Large intestine (tissue), 12 donors: ENCODE measurements around the gene BCL10. TPM values are rescaled to one million over a fixed set of nuclear protein-coding genes. Genes with fewer than 3 reads are reported as not detected.

ENCODE experiments used
- DNase-seq, 2 donors: peaks; one replicate each; pipeline versions ENCODE4 v3.0.0 to v3.0.0-alpha.2; 2013
- H3K27ac ChIP-seq: one replicate; pipeline ENCODE4 v1.5.1; 2013; ENCODE audit warnings: low read length
- H3K27me3 ChIP-seq: 2 replicates; pipeline ENCODE4 v1.6.1; 2013; ENCODE audit warnings: low read length; ENCODE audit not compliant: control insufficient read depth, insufficient read depth
- H3K36me3 ChIP-seq: 2 replicates; pipeline ENCODE4 v1.6.1; 2013; ENCODE audit warnings: low read length; ENCODE audit not compliant: control insufficient read depth, insufficient read depth
- H3K4me1 ChIP-seq: one replicate; pipeline ENCODE4 v1.6.1; 2013; ENCODE audit warnings: low read length; ENCODE audit not compliant: control insufficient read depth, insufficient read depth
- H3K4me3 ChIP-seq: one replicate; pipeline ENCODE4 v1.5.1; 2013; ENCODE audit warnings: low read length
- H3K9me3 ChIP-seq: one replicate; pipeline ENCODE4 v1.6.1; 2013; ENCODE audit warnings: mild to moderate bottlenecking, low read depth, low read length, moderate library complexity; ENCODE audit not compliant: control insufficient read depth
- WGBS: methylation state at CpG from one replicate; pipeline ENCODE4 v1.1.5; 2013; ENCODE audit warnings: low lambda C conversion rate; ENCODE audit not compliant: insufficient coverage; 5-methylcytosine and 5-hydroxymethylcytosine counted together
- long read RNA-seq, 11 donors: transcript quantifications; one replicate each; lab custom pipeline, GENCODE V29; 2026
- polyA plus RNA-seq: library from polyadenylated mRNA; unstranded; fragments of 120-200 nt; gene quantifications from one replicate; pipeline ENCODE4 v1.2.1, GENCODE V29; 2013

BCL10 gene
- 27.0 TPM for polyA plus RNA-seq
- long read RNA-seq, donor 1, transcript BCL10-203 (3 exons, 2,833 nt) = major isoform, 8 of 8 reads
- long read RNA-seq, donor 1, partial matches to known transcripts = 0 of 8 reads
- long read RNA-seq, donor 1, other reads (novel, unspliced or antisense) = 0 of 8 reads
- long read RNA-seq, donor 2, transcript BCL10-203 (3 exons, 2,833 nt) = major isoform, 23 of 23 reads
- long read RNA-seq, donor 2, partial matches to known transcripts = 0 of 23 reads
- long read RNA-seq, donor 2, other reads (novel, unspliced or antisense) = 0 of 23 reads
- long read RNA-seq, donor 3 = 0 reads
- long read RNA-seq, donor 4, partial matches to known transcripts = 0 of 4 reads
- long read RNA-seq, donor 4, other reads (novel, unspliced or antisense) = 0 of 4 reads
- long read RNA-seq, donor 5, transcript BCL10-203 (3 exons, 2,833 nt) = major isoform, 9 of 10 reads
- long read RNA-seq, donor 5, partial matches to known transcripts = 0 of 10 reads
- long read RNA-seq, donor 5, other reads (novel, unspliced or antisense) = 0 of 10 reads
- long read RNA-seq, donor 6, transcript BCL10-203 (3 exons, 2,833 nt) = major isoform, 10 of 10 reads
- long read RNA-seq, donor 6, partial matches to known transcripts = 0 of 10 reads
- long read RNA-seq, donor 6, other reads (novel, unspliced or antisense) = 0 of 10 reads
- long read RNA-seq, donor 7, transcript BCL10-203 (3 exons, 2,833 nt) = major isoform, 11 of 11 reads
- long read RNA-seq, donor 7, partial matches to known transcripts = 0 of 11 reads
- long read RNA-seq, donor 7, other reads (novel, unspliced or antisense) = 0 of 11 reads
- long read RNA-seq, donor 8, transcript BCL10-203 (3 exons, 2,833 nt) = major isoform, 12 of 14 reads
- long read RNA-seq, donor 8, partial matches to known transcripts = 0 of 14 reads
- long read RNA-seq, donor 8, other reads (novel, unspliced or antisense) = 0 of 14 reads
- long read RNA-seq, donor 9, transcript BCL10-203 (3 exons, 2,833 nt) = major isoform, 11 of 12 reads
- long read RNA-seq, donor 9, partial matches to known transcripts = 0 of 12 reads
- long read RNA-seq, donor 9, other reads (novel, unspliced or antisense) = 0 of 12 reads
- long read RNA-seq, donor 10, transcript BCL10-203 (3 exons, 2,833 nt) = major isoform, 16 of 16 reads
- long read RNA-seq, donor 10, partial matches to known transcripts = 0 of 16 reads
- long read RNA-seq, donor 10, other reads (novel, unspliced or antisense) = 0 of 16 reads
- long read RNA-seq, donor 11, transcript BCL10-203 (3 exons, 2,833 nt) = major isoform, 10 of 10 reads
- long read RNA-seq, donor 11, partial matches to known transcripts = 0 of 10 reads
- long read RNA-seq, donor 11, other reads (novel, unspliced or antisense) = 0 of 10 reads

DNA sequence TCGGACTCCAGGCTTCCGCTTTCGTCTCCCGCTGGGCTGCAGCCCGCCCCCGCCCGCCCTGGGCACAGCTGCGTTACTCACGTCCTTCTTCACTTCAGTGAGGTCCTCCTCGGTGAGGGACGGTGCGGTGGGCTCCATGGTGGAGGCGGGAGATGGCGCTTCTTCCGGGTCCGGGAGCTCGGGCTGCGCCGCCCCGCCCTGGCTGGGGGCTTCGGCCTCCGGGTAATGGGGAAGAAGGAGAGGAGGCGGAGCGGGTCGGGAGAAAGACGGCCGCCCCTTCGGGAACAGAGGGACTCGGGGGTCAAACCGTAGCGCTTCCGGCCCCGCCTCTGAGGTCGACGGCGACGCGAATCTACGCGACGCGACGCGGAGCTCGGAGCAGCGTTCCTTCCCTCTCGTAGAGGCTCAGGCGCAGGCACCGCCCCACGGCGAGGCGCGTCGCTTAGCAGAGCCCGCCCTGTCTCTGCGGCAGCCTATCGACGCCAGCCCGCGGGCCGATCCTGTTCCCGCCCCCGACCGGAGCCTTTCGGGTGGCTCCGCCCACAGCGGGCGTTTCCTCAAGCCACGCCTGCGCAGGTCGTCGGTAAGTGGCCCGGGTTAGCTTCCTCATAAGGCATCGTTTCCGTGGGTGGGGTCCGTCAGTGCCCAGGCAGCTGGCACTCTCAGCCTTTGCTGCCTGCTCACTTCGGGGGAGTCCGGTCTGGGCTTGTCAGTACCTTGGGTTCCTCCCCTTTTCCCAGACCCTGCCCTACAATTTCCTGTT, at the start of gene BCL10:
Gene BCL10, minus strand, starts transcription at position 418 of the 763 bp plus-strand sequence. Its CDS starts 280 bp downstream, at position 138.
- H3K36me3 ChIP-seq = peaks cover 7% of the 10 kb centered on the region
- no peaks in the 10 kb centered on the region for H3K27me3 ChIP-seq
- no CpG with 5 or more reads among the region's 78 CpGs for WGBS
- DNase-seq = peak; percentile 99 to 100
- H3K9me3 ChIP-seq = no peaks in the 10 kb centered on the region
- H3K4me1 ChIP-seq = peaks cover 27% of the 10 kb centered on the region
- H3K27ac ChIP-seq = peak within 1 kb of the TSS; percentile 91
- peak within 1 kb of the TSS; percentile 90 for H3K4me3 ChIP-seq

DNA sequence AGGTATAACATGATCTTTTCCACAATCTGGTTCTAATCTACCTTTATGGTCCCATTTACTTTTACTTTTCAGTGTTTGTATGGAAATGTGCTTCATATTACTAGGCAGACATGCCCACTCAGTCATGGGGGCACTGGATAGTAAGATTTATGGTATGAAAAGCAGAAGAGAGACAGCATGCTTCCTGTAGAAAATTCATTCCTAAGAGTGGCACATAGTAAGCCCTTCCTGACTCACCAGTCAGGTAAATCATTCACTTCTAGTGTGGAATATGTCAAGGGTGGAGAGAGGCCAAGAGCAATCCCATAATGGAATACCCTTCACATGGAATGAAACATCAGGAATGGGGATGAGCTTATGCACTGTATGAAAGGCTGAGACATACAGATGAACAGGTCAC, 49.5 kb upstream of the BCL10 start:
- peaks cover 5% of the 10 kb centered on the region for H3K4me1 ChIP-seq
- H3K27ac ChIP-seq = no peak overlapping the region
- H3K27me3 ChIP-seq = no peaks in the 10 kb centered on the region
- peaks cover 15% of the 10 kb centered on the region for H3K36me3 ChIP-seq
- DNase-seq = peak; percentile 23 to 68
- no peaks in the 10 kb centered on the region for H3K9me3 ChIP-seq
- H3K4me3 ChIP-seq = no peak overlapping the region

DNA sequence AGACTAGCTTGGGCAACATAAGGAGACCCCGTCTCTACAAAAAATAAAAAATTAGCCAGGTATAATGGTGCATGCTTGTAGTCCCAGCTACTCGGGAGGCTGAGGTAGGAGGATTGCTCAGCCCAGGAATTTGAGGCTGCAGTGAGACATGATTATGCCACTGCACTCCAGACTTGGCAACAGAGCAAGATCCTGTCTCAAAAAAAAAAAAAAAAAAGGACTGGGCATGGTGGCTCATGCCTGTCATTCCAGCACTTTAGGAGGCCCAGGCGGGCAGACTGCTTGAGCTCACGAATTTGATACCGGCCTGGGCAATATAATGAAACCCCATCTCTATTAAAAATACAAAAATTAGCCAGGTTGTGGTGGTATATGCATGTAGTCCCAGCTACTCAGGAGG, 47.3 kb upstream of the BCL10 start:
- H3K4me1 ChIP-seq = peaks cover 3% of the 10 kb centered on the region
- H3K27ac ChIP-seq = no peak overlapping the region
- H3K4me3 ChIP-seq = no peak overlapping the region
- WGBS = no CpG with 5 or more reads among the region's 5 CpGs
- H3K9me3 ChIP-seq = no peaks in the 10 kb centered on the region
- peaks cover 15% of the 10 kb centered on the region for H3K36me3 ChIP-seq
- no peak for DNase-seq
- H3K27me3 ChIP-seq = no peaks in the 10 kb centered on the region

DNA sequence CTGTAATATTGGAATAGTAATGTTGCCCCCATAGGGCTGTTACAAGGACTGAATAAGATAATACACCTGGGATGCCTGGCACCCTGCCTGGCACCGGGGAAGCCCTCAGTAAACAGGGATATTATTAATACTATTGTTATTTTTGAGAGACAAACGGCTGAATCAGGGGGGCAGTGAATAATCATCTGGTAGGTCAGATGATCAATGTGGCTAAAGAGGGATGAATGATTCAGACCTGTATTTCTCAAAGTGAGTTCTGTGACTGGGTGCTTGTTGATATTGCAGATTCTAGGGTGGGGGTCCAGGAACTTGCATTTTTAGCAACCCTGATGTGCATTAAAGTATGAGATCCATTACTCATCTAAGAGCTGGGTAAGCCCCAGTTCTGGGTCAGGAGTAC, 46.2 kb upstream of the BCL10 start:
- Histone ChIP-seq H3K27me3 (no peaks in the 10 kb centered on the region), H3K4me1 (peaks cover 2% of the 10 kb centered on the region)
- WGBS = no CpG with 5 or more reads among the region's 2 CpGs

DNA sequence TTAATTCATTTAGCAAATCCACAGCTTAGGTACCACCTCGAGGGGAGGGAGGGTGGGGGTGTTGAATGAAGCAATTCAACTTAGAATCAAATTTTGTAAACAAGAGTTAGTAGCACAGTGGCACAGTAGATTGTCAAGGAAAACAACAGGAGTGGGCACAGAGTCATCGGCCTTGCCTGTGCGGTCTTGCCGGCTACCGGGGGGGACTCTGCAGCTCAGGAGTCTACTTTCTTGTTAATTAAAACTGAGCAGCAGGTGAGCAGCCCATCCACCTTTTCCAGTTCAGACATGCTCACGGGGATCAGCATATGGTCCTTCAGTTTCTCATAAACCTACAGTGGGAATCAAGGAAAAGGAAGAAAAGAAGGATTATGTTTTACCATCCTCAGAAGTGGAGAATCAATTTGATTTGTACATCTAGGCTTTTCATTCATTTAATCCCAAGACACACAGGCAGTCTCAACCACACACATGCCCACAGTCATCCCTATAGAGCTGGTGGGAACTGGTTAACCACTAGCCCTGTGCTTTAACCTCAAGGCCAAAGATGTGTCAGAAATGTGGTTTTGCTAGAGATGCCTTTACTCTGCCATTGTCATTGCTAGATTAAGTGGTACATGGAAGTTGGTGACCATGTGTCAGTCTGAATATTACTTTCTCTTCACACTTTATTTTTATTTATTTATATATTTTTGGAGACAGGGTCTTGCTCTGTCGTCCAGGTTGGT, 45.0 kb upstream of the BCL10 start:
- 90% methylated on average over 2 of the region's 7 CpGs for WGBS
- Histone ChIP-seq H3K4me1 (peaks cover 2% of the 10 kb centered on the region), H3K27ac (no peak overlapping the region), H3K9me3 (no peaks in the 10 kb centered on the region), H3K27me3 (no peaks in the 10 kb centered on the region), H3K4me3 (no peak overlapping the region), H3K36me3 (peaks cover 16% of the 10 kb centered on the region)
- DNase-seq = no peak

More for the DNA sequence above, 46.2 kb upstream of the BCL10 start:
- DNase-seq = no peak
- Histone ChIP-seq H3K27ac (no peak overlapping the region), H3K36me3 (peaks cover 15% of the 10 kb centered on the region), H3K4me3 (no peak overlapping the region), H3K9me3 (no peaks in the 10 kb centered on the region)

DNA sequence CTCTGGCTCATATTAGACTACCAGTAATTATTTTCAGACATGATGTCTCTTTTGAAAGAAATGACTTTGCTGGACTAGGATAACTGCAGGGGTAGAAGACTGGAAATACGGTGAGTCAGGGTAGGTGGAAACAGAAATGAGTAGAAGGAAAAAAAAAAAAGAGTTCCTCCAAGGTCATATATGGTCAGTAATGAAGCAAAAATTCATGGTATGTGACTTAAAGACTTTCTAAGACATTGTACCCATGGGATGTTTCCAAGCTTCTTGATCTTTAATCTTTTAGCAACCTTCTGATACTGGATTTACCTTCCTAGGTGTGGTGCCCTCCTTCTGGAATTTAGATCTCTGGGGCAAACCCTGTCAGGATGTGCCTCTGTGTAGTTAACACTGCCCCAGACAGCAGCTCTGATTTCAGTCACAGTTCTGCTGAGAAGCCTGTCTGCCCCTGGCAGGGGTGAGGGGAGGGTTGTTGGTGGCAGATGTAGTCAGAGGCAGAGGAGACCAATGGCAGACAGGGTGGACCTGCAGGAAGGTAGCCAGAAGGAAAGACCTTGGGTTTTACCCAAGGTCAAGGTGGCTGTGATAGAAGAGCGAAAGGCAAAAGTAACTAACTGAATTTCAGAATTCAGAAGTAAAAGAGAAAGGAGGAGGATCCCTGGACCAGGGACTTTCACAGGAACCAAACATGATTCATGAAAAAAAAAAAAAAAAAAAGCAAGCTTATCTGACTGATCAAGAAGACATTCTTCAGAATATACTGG, 44.1 kb upstream of the BCL10 start:
- Histone ChIP-seq H3K9me3 (no peaks in the 10 kb centered on the region), H3K27ac (no peak overlapping the region), H3K4me1 (no peaks in the 10 kb centered on the region), H3K36me3 (peaks cover 16% of the 10 kb centered on the region), H3K27me3 (no peaks in the 10 kb centered on the region), H3K4me3 (no peak overlapping the region)
- no peak for DNase-seq
- 100% methylated on average over 1 of the region's 2 CpGs for WGBS

DNA sequence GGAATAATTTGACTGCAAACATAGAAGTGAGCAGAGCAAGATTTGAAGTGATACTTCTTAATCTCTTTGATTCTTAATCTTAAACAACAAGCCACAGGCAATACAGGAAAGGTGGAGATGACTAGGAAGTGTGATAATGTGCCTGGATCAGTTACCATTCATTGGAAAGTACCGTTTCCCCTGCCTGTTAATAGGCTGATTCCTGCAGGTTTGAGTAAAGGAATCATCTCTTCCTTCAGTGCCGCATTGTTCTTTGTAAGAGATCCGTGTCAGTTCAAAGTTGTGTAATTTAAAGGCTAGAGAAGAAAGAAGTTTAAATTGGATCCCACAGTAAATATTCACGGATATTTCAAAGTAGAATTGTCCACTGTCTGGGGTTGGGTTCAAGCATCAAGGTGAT, 43.5 kb upstream of the BCL10 start:
- H3K9me3 ChIP-seq = no peaks in the 10 kb centered on the region
- H3K27me3 ChIP-seq = no peaks in the 10 kb centered on the region
- no peak overlapping the region for H3K27ac ChIP-seq
- H3K4me3 ChIP-seq = no peak overlapping the region
- no peak for DNase-seq
- WGBS = no CpG with 5 or more reads among the region's 4 CpGs
- peaks cover 16% of the 10 kb centered on the region for H3K36me3 ChIP-seq
- no peaks in the 10 kb centered on the region for H3K4me1 ChIP-seq

DNA sequence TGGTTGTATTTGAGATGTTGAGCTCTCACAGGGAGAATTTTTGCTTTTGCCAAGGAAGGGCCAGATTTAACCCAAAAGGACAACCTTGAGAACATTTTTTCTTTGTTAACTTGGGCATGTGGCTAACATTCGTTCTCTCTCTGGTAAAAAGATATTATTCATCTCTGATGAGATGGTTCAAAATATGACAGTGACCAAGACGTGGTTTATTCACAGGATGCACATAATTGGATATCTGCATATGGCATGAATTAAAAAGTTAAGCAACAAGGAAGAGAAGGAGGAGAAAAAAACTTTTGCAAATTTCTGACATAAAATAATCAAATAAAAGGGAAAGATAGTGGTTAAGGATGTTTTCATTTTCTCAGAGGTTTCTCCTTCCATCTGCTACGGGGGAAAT, 43.1 kb upstream of the BCL10 start:
- H3K4me3 ChIP-seq = no peak overlapping the region
- peaks cover 16% of the 10 kb centered on the region for H3K36me3 ChIP-seq
- no peaks in the 10 kb centered on the region for H3K4me1 ChIP-seq
- no peaks in the 10 kb centered on the region for H3K9me3 ChIP-seq
- no peaks in the 10 kb centered on the region for H3K27me3 ChIP-seq
- WGBS = 100% methylated on average over 2 of the region's 3 CpGs
- no peak overlapping the region for H3K27ac ChIP-seq
- DNase-seq = no peak

DNA sequence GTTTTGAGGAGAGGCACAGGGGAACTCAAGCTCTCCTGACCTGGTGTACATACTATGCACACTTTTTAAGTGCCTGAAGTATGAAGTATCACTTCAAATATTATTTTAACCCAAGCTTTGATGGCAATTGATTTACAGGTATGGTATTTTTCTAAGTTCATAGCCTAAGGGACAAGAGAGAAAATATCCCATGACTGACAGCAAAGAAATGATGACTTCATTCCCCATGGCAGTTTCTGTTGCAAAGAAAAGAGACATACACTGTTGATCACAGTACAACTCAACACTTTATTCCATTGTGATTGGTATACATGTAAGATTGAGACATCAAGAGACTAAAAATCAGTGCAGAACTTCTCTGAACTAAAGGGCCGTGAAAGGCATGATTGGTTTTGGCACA, 41.8 kb upstream of the BCL10 start:
- H3K4me1 ChIP-seq = no peaks in the 10 kb centered on the region
- DNase-seq = no peak
- H3K36me3 ChIP-seq = peaks cover 9% of the 10 kb centered on the region
- H3K9me3 ChIP-seq = no peaks in the 10 kb centered on the region
- WGBS = no CpG with 5 or more reads among the region's 1 CpG
- H3K4me3 ChIP-seq = no peak overlapping the region
- no peak overlapping the region for H3K27ac ChIP-seq
- H3K27me3 ChIP-seq = no peaks in the 10 kb centered on the region
